GM19452 (cell line): ENCODE results near the gene RAB19.

Experiments
- ATAC-seq: cut with Tn5 transposase; IDR thresholded peaks from one replicate; pipeline ENCODE4 v1.9.1; 2021; ENCODE audit not compliant: unreplicated experiment

Gene RAB19, protein sequence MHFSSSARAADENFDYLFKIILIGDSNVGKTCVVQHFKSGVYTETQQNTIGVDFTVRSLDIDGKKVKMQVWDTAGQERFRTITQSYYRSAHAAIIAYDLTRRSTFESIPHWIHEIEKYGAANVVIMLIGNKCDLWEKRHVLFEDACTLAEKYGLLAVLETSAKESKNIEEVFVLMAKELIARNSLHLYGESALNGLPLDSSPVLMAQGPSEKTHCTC

DNA sequence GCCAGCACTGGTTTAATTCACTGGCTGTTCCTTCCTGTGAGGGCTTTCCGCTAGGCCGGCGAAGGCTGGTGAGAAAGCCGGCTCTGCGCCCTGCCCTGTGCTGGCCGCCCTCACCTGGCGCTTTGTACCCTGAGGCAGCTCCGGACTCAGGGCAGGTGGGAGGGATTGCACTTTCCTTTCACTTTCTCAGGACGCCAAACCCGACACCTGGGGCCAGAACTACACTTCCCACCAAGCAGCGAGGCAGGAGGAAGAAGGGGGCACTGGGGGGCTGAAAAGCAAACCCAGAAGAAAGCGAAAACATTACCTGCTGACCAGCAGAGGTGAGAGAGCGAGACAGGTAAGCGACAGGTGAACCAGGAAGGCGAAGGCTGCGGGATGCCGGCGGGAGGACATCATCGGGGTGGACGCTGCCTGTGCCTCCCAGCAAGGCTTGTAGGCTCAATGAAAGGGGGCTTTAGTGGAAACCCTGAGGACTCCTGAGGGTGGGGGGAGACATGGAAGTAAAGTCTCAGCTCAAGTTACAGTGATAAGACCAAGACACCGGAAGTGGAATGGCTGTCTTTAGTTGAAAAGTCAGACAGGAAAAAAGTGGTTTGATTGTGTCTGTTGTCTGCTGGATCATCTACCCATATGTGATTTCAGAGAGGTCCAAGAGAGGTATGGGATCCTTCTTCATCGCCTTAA is at the start of gene RAB19:
Gene RAB19, plus strand, starts transcription at position 181 of the 687 bp plus-strand sequence. CDS start 3,589 bp downstream, outside the sequence.
- ATAC-seq: no peak

DNA sequence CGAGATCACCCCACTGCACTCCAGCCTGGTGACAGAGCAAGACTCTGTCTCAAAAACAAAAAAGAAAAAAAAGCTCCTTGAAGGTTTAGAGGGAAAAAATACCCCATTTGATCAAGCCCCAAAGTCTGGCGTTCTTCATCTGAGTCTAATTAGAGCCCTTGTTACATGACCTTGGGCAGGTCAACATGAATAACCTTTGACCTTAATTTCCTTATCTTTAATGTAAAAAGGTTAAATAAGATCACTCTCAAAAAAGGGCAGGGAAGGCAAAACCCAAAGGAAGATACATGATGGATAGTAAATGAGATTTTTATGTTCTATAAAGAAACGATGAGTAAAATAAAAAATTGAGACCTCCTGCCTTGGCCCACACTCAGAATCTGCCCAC is 45.8 kb upstream of the RAB19 start:
- no peak for ATAC-seq

DNA sequence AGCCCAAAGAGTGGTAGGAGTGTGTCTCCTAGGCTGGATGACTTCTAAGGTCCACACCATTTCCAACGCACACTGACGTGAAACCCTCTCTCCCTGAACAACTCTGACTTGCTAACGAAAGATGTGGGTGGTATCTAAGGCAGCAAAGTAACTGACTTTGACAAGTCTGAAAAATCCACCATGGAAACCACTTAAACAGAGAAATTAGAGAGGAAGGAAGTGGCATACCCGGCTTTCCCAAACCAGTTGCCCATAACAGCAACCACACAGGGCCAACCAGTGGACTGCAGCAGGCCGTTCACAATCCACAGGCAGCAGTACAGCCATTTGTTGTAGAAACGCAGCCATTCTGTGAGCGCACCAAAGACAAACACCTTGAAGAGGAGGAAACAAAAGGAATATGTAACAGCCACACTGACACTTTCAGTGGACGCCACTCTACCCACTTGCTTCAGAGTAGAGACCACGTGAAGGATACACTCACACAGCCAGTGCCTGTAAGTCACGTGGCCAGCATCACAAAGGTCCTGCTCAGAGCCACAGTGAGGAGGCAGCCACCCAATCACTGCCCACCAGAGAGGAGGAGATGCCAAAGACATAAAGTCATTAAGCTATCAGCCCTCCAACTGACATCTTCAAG is 45.3 kb upstream of the RAB19 start:
- no peak for ATAC-seq

DNA sequence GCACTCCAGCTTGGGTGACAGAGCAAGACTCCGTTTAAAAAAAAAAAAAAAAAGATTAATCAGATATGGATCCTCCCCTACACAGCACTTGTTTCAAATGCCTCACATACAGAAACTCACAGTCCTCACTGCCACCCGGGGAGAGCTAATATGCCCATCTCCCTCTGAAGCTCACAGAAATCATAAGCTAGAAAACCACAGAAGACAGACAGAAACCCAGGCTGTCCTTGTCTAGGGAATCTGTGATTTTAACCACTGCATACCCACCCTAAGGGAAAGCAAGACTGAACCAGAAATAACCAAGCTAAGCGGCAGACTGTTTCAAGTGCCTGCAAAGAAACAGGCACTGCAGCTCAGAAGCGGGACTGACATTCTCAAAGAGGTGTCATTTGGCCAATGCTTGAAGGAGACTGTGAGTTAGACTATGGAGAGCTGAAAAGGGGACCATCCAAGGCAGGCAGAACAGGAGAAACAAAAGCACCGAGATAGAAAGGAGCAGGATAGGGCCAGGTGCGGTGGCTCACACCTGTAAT is 43.1 kb upstream of the RAB19 start:
- ATAC-seq: no peak

DNA sequence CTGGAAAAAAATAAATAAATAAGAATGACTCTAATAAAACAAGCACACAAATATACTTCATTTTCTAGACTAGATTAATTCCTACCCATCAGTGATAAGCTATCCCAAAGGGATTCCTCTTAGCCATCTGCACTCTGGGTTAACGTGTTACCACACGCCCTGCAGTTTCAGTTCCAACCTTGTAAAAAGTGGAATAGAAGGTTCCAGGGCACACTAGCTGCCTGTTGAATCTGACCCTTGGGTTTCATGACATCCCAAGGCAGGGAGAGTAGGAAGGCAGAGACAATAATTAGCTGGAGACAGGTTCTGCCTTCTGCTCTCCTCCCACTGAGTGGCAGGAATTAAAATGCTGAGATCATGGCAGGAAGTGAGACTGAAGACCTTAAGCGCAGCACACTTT is 39.0 kb upstream of the RAB19 start:
- ATAC-seq: no peak

DNA sequence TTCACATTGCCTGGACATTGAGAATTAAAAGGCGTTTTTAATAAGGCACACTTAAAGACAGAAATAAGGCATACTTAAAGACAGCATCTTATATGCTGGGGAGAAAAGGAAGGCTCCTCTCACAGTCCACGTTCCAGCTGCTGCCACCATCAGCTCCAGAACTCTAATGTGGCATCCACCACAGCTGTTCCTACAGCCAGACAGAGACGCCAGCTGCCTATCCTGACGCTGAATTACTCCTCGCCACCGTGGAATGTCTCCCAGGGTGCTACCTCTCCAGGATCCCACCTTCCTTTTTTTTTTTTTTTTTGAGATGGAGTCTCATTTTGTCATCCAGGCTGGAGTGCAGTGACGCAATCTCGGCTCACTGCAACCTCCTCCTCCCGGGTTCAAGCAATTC is 36.3 kb upstream of the RAB19 start:
- ATAC-seq: no peak

DNA sequence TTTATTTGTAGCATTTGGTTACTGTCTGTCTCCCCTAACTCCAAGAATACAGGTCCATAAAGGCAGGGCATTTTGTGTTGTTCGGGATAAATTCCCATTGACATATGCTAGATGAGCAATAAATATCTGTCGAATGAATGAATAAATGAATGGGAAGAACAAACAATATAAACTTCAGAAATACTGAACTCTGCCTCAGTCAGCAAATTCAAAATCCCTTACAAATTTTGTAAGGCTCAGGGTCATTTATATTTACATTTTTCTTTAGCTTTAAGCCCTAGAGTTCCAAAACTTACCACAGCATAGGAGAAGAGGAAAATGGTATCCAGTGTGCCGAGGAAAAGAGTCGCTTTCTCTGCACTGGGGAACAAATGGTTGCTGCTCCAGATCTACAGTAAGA is 34.6 kb upstream of the RAB19 start:
- ATAC-seq: no peak

DNA sequence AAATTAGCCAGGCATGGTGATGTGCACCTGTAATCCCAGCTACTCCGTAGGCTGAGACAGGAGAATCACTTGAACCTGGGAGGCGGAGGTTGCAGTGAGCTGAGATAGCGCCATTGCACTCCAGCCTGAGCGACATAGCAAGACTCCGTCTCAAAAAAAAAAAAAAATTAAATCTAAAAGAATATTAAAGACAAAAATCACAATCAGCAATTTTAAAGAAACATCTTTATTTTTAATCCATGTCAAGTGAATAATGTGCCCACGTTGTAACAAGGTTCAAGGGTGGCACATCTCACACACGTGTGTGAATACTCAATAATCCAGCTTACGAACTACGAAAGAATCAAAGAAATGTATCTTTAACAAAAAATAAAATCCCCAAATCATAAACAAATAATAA is 28.5 kb upstream of the RAB19 start:
- no peak for ATAC-seq

DNA sequence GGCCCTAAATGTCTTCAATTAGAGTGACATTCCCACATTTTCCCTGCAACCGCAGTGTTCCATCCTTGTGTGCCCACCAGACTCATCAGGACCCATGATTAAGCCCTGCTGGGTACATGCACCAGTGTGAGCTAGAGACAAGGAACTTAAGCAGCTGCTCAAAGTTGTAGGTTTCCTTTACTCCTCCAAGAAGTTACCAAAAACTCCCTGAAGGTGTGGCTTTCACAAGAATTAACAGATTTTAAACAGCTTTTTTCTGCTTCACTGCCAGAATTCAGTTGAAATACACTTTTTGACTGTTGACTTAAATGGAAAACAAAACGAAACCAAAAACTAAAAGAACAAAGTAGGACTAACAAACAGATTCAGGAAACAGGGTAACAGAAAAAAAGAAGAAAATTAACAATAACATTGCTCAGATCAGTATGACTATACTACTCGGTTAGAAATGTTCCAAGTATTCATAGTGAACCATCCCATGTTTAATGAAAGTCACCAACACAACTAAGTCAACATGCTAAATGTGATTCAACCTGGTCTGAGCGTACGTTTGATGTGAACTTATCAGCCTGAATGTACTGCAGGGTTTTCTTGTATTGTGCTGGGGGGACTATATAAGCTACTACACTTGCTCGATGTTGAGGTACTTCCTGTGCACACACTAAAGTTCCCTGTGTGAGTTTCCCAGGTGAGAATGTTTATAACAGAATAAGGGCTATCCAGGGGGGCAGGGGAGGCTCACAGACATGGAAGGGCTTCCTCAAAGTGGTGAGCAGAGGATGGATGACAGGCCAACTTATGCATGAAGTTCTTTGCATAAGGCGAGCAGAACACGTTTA is 27.7 kb upstream of the RAB19 start:
- ATAC-seq: no peak

DNA sequence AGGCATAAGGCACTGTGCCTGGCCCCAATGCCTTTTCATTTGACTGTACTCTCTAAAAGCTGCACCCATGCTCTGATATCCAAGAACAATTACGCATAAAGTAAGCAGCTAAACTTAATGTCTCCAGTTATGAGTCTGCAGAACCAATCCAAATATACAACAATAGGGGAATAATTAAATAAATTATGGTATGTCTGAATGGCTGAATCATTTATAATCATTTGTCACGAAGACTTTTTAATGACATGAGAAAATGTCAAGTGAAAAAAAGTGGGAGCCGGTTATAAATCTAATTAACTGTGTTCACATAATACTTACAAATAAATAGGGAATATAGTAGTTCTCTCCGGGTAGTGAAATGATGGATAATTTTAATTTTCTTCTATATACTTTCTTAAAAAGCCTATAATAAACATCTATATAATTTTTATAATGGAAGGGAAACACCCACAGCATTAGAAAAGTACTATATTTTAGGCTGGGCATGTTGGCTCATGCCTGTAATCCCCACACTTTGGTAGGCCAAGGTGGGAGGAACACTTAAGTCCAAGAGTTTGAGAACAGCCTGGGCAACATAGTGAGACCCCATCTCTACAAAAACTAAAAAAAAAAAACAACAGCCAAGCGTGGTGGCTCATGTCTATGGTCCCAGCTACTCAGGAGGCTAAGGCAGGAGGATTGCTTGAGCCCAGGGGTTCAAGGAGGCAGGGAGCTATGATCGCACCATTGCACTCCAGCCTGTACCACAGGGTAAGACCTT is 19.7 kb upstream of the RAB19 start:
- ATAC-seq: no peak

DNA sequence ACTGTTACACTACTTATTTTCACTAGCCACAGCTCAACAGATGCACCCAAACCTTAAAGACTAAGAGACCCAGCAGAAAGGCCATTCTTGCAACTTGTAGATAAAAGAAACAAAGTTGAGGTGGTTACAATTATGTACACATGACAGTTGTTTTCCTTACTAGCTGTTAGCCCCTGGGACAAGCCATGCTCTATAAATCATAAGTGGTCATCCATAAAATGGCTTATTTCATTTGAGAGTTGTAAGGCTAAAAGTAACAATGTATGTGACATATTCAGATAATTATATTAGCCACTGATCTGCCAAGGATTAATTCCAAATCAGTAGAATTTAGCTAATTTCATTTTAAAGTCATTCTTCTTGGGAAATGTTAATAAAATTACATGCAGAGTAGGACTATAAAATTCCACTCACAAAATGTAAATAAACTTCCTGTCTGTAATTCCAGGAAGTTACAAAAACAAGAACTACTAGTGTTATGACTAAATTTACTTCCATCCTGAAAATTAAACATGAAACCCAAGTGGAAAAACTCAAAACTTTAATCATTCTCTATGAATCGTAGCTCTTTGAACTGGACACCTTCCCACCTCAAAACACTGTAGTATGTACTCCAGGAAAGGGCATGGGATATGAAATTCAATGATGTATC is 18.8 kb upstream of the RAB19 start:
- ATAC-seq: no peak

DNA sequence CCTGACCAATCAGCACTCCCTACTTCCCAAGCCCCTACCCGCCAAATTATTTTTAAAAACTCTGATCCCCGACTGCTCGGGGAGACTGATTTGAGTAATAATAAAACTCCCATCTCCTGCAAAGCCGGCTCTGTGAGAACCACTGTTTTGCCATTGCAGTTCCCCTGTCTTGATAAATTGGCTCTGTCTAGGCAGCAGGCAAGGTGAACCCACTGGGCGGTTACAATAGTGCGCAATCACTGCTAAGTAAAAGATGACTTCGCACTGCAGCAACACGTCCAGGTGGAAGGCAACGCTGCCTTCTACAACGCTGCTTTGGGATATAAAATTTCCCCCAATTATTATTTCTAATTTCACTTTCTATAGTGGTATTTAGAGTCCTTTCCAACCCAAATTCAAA is 14.4 kb upstream of the RAB19 start:
- no peak for ATAC-seq

DNA sequence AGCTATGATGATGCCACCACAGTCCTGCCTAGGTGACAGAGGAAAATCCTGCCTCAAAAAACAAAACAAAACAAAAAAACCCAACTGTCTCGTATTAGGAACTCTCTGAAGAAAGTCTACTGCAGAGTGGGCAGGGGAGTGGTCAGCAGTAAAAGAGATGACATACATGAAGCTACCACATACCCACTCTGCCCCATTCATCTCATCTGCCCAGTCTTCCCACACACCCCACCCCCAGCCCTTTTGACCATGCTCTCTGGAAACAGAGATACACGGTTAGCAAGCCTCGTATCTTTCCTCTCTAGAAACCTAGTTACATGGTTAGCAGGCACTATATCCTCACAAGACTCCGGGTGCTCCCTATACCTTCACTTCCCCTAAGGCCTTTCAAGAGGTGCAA is 13.8 kb upstream of the RAB19 start:
- no peak for ATAC-seq

DNA sequence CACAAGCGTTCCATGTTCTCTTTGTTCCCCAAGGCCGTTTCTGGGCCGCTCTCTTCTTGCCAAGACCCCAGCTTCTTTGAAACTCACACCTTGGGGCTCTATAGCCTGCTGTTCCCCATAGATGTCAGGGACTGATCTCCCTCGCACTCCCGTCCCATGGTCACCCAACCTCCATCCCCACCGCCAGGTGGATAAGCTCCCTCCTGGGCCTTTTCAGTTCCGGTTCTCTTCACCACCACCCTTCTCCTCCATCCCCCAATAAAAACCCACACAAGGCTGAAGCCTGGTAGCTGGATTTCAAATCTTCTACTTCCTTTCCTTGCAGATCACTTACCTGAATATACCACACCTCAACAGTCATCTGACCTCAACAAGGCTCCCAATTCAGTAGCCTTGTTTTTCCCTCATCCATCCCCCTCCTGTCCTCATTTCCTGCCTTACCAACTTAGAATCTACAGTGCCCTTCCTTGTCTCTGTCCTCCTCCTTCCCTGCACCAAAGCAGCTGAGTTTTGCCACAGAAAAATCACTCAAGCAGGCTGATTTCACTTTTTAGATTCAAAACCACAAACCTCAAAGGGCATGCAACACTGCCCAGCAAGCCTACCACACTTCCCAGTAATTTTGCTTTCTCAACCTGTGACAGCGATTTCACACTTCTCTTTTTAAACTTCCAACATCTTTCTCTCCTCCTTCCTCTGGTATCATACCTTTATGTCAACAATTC is 13.2 kb upstream of the RAB19 start:
- peak; percentile 64 for ATAC-seq

DNA sequence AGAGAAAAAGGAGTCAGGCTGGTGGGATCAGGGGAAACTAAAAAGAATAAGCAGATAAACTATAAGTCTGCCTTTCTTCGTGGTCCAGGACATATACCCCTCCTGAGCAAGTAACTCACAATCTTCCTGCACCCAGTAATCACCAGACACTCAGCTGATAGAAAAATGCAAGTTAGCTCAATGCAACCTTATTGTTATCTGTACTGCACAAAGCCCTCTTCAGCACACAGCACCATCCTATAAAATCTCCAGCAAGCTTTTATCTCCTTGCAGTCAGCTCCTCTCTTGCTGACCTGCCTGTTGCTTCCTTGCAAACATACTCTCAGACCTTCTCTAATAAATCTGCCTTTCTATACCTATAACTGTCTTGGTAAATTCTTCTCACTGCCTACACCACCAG is 12.2 kb upstream of the RAB19 start:
- no peak for ATAC-seq

DNA sequence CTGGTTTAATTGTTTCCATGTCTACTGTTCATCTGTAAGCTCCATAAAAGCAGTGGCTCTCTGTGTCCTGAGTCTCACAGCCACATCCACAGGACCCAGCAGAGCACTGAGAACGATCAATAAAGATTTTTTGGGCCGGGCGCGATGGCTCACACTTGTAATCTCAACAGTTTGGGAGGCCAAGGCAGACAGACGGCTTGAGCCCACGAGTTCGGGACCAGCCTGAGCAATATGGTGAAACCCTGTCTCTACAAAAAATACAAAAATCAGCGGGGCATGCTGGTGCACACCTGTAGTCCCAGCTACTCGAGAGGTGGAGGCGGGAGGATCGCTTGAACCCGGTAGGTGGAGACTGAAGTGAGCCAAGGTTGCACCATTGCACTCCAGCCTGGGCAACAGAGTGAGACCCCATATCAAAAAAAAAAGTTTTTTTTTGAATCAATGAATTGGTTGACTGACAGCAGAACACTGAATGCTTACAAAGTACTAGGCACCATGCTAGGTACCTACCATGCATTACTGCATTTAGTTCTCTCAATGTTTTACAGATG is 10.0 kb upstream of the RAB19 start:
- ATAC-seq: no peak

DNA sequence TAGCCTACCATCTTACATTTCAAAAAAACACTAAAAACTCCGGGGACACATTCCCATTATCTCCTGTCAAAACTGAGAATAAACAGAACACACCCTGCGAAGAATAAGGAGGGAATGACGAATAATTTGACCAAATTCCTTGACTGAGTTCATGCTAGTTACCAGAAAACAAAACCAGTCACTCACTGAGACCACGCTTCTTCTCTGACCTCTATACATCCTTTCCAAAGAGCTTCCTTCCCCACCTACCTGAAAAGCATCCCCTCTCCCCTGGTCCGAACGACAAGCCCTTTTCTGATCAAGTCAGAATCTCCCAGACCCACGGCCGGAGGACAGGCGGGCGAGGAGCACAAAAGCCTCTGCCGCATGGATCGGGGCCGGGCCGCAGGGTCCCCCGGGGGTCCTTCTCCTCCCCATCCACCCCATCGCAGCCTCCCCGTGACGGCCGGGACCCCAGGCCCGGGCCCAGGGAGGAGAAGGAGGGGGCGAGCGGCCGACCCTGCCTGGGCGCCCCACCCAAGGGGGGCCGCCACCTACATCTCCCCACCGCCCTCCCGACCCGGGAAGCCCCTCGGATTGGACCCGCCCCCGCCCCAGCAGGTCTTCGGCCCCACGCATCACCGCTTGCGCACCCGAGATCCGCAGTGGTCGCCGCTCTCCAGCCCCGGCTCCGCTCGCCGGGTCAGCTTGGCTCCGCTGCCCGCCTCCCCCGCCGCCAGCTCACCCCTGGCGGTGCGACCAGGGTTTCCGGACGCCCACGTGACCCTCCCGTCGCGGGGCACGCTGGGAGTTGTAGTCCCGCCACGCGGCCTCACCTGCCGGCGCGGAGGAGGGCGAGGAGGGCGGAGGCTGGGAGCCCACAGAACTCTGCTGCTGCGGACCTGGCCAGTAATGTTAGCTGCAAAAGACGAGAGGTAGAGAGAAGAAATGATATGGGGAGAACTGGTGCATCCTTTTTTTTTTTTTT is 5.8 kb upstream of the RAB19 start, which contains the start of gene SLC37A3:
Gene SLC37A3, minus strand, starts transcription at position 747 of the 967 bp plus-strand sequence. CDS start 16,004 bp downstream, outside the sequence.
- ATAC-seq: peak; percentile 99

DNA sequence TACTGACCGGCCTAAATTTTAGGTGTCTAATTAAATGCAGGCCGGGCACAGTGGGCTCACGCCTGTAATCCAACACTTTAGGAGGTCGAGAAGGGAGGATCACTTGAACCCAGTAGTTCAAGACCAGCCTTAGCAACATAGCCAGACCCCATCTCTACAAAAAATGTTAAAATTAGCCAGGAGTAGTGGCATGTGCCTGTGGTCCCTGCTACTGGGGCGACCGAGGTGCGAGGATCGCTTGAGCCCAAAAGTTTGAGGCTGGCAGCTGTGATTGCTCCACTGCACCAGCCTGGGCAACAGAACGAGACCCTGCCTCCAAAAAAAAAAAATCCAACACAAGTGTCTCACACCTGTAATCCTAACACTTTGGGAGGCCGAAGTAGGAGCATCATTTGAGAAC is 5.0 kb upstream of the RAB19 start:
- ATAC-seq: no peak
